ENCODE measurements around the gene RGS6.

- TF ChIP-seq CTCF (IDR thresholded peaks at IDR 0.05) = no peak
- no peak for TF ChIP-seq POLR2A (IDR thresholded peaks at IDR 0.05)
- no peak for TF ChIP-seq POLR2AphosphoS5 (IDR thresholded peaks at IDR 0.05)
- no peak for TF ChIP-seq EP300 (IDR thresholded peaks at IDR 0.05)
Observed at GRCh38 chr14:71995741-71996140, 63.5 kb downstream of the RGS6 start.
